Dermis blood vessel endothelial cell (primary cell): ENCODE measurements around the gene MIER2. TPM values are rescaled to one million over a fixed set of nuclear protein-coding genes. Genes with fewer than 3 reads are reported as not detected.

ENCODE experiments used
- DNase-seq: peaks from one replicate; pipeline ENCODE4 v3.0.0; 2010
- total RNA-seq: library from RNA; depleted of rRNA; stranded (reverse); fragments of >200 nt; gene quantifications from 2 replicates; pipeline ENCODE4 v1.2.3, GENCODE V29; 2014

MIER2 gene
- total RNA-seq, 1 donor from 2014 or later = 16.5 TPM

DNA sequence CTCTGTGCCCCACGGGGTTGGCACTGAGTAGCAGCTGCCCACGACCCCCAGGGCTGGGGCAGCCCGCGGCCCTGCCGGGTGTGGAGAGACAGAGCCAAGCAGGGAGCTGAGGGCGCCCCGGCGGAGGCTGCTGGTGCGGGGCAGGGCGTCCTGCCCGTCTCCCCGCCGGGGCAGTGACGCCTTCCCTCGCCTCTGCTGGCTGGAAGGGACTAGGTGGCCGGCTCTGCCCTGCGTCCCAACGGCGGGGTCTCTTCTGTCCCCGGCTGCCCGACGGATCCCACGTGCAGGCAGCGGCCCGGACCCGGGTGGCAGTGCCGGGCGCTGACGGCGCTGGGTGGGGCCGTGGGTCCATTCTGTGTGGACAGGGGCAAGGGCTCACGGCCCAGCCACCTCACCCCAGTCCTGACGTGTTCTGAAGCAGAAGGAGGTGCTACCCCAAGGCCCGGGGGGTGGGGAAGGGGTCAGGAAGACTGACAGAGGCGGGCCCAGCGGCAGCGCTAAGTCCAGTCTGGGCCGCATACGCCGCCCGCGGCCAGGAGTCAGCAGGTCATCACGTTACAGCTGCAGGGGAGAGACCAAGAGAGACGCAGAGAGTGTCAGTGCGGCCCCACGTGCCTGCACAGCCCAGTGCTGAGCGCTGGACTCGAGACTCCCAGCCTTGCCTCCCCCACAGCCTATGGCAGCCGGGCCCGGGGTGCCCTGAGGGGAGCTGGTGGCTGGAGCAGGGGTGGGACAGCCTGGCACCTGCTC, 38.3 kb downstream of the MIER2 start:
- DNase-seq = no peak

DNA sequence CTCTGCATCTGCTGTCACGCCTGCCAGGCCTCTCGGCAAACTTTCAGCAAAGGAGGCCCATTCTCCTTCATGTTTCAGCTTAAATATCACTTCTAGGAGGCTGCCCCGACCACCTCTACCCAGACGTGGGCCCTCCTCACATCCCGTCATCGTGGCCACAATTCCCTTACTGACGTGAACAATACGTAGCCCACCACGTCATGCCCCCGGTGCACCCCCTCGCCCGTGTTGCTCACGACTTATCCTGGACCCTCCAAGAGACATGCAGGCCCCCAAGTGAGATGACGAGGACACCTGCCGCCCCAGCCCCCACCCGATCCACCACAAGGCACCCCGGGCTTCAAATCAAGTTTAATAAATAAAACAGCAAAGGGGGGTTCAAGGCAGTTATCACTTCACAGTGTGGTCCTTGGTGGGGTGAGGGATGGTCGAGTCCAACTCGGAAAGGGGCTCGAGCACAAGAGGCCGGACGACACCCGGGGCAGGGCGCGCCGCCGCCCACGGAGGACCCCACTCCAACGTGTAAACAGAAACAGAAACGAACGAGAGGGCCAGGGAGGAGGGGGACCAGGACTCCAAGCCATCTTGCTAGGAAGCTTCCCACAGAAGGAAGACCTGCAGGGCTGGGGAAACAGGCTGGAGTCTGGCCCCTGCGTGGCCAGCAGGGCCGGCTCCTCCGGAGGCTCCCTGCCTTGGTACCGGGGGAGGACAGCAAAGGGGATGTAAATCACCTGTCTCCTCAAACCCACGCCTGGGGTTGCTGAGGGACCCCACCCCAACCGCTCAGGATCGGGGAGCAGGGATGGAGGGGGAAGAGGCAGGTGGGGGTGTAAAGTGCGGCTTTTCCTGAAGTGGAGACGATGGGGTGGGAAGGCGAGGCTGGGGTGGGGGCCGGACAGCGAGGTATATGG, 39.1 kb downstream of the MIER2 start:
- no peak for DNase-seq

DNA sequence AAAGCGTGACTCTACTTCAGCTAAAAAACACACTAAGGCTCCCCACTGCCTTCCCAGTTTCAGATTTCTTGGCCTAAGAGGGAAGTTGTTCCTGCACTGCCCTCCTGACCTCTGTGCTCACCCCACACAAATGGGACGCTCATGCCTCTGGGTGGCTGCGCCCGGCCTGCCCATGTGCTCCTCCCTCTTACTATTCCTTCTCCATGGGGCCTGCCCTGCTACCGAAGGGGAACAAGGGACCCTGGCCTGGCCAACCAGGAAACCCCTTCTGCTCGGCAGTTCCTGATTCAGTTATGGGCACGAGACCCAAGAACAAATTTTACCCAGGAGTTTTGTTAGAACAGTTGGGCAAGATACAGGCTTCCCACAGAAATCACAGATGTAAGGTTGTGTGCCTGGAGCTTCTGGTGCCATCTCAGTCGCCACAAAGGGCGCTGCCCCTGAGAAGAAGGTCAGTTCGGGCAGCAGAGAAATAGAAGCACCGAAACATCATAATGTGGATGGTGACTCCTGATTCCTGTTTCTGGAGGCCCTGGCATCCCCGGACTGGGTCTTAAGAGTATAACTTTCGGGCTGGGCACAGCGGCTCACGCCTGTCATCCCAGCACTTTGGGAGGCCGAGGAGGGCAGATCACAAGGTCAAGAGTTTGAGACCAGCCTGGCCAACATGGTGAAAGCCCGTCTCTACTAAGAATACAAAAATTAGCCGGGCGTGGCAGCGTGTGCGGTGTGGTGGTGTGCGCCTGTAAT, 47.9 kb downstream of the MIER2 start:
- DNase-seq = no peak

DNA sequence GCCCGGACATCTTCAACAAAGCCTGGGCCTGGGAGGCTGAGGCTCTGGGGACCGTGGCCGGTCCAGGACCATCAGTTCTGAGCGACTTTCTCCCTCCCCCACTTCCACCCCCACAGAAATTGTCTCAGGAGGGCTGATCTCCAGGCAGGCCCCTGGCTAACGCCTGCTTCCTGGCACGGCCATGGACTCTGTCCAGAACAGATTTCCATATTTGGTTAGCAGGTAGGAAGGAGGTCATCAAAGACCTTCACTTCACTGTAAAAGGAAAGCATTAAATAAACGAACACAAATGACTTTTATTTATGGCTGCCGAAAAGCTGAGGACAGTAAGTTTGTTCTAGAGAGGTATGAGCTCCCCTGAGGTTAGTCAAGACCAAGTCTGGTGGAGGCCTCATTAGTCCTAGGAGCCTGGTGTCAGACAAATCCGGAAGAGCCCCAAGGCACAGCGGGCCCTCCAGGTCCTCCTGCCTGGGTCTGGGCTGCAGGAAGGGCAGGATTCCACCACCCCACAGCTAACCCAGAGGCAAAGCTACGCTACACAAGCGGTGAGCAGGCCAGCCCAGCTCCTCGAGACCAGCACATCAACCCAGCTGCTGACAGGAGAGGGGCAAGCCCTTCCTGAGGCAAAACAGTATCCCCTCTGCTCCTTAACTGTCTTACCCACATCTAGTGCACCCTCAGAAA, 48.8 kb downstream of the MIER2 start:
- peak; percentile 23 for DNase-seq

DNA sequence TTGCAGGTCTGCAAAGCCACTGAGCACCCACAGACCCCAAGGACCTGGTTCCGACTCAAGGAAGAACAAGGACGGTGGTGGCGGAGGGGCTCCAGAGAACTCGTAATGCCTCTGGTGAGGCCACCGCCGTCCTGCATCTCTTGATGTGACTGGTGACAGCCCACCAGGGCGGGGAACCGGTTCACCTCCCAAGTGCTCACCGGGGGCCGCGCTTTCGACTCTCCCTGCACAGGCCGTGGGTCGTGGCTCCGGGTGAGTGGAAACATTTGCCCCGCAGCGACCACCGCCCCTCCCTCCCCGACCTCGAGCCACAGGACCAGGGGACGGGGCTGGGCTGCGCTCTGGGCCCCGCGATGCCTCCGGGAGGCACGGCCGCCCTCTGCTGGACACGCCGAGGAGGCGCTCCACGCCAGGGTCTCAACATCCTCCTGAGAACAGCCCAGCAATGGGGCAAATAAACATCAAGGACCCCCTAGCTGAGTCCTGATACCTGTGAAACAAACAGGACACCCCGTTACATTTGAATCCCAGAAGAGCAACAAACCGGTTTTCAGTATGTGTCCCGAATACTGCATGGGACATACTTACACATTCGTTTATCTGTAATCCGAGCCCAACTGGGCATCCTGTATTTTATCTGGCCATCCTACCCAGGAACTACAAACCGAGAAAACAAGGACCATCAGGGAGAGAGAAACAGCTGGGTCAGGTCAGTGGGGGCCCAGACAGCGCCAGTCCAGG, 49.5 kb downstream of the MIER2 start:
- DNase-seq = peak; percentile 61

DNA sequence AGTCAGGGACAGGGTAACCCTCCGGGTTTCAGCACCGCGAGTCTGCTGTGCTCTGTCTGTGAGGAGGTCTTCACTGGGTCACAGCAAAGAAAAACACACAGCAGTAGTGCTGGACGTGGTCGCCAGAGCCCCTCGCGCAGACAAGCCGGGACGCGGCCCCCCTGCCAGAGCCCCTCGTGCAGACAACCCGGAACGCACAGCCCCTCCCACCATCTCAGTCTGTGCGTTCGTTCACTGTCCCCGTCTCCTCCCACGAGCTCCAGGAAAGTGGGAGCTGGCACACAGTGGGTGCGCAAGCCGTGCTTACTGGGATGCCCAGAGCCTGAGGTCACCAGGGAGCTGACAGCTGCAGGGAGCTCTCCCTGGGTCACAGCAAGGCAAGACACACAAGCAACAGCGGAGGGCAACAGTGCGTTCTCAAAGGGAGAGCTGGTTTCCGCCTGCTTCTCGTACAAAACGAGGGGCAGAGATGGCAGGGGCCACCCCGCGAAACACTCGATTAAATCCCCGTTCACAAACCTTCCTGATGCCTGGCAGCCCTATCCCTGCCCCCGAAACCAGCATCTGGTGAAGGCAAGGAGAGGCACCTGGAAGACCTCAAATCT, 50.2 kb downstream of the MIER2 start:
- DNase-seq = no peak

DNA sequence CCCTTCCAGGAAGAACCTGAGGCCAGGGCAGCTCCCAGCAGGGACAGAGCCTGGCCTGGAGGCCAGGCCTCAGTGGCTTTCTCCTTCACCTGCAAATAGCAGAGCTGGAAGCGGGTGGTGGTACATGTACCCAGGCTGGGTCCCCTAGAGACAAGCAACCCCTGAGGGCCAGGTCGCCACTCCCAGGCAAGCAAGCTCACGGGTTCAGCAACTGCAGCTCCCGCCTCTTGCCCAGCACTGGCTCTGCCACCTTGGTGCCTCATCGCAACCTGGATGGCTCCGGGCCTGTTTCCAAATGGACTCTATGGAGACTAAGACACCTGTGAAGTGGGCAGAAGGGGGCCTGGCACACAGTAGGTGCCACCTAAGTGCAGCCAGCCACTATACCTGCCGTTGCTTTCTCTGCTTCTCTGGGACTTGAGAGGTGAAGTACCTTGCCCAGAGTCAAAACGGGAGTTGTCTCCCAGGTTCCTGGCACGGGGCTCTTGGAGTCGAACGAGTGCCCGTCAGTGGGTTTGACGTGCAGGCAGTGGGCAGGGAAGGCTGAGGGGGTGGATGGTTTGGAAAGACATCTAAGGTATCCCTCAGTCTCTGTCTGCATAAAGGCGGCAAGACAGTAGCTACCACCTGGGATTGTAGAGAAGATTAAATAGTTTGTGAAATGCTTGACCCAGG, 51.0 kb downstream of the MIER2 start:
- no peak for DNase-seq

DNA sequence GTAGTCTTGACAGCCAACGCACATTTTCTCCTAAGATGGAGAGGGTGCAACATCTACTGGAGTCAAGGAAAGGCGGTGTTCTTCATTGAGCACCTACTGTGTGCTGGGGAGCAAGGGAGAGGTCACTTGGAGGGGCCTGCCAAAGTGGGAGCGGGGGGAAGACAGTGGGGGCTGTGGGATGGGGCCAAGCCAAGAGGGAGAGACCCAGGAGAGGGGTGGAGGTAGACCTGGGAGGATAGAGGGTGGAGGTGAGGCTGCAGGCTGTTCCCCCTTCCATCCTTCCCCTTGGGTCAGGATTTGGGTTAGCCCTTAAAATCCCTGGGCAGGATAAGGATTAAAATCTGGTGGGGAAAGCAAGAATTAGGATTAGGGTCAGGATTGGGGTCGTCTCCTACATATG, 51.6 kb downstream of the MIER2 start:
- no peak for DNase-seq

DNA sequence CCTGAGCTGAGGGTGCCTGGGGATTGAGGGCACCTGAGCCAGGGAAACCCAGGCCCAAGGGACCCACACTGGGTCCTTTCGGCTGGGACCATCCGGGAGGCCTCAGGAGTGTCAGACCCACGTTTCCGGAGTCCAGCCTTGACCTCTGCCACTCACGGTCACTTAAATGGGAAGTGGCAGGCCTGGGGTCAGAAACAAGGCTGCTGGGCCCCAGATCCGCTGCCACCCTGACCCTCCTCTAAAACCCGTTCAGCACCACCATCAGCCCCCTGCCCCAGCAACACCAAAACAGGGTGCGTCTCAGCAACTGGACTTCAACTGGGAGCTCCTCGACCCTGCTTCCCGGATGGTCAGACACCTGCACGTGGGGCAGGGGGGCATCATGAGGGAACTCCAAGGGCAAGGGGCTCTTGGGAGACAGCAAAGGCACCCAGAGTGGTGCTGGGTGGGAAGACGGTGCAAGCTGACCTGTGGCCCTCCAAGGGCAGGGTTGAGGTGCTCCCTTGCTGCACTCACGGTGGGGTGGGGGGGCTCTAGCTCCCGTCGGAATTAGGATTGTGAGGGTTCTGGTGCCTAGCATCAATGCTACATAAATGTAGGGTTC, 52.2 kb downstream of the MIER2 start:
- DNase-seq = no peak

DNA sequence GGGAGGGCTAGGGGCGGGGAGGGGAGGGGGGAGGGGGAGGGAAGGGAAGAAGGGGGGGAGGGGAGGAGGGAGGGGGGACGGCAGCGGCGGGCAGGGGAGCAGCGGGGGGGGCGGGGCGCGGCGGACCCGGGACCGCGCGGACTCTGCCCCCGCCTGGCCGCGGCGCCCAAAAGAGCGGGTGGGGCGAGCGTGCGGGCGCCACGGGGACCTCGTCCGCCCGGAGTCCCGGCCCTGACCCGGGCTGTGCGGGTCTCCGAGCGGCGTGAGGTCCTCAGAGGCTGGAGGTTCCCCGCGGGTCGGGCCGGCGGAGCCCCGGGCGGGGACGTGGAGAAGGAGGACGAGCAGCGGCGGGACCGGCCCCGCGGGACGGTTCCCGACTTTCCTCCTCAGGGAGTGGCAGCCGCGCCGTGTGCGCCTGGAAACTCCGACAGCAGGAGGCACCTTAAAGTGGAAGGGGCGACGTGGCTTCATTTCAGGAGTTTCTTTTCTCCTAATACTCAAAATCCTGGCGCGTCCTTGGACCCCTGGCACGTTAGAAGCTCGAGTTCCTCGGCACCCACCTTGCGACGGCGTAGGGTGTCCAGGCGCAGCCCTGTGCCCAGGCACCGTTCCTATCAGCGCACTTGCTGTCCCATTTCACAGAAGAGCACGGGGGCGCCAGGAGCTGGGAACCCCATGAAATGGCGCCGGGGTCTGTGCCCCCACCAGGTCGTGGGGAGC, 52.9 kb downstream of the MIER2 start:
- DNase-seq = no peak

DNA sequence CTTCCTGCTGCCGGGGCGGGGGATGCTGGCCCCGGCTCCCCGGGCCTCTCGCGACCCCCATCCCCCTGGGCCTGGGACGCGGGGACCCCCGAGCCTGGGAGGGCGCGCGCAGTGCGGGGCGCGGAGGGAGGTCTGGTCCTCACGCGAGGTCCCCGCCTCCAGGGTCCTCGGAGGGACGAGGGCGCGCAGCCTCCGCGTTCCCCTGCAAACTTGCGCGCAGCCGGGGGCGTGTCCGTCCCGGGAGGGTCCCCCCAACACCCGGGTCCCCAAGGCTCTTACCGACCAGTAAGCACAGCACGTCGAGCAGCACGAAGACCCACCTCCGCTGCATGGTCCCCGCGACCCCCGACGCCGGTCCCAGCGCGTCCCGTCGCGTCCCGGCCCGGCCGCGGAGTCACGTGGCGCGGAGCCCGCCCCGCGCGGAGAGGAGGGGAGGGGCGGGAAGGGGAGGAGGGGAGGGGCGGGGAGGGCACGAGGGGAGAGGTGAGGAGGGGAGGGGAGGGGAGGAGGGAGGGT, 53.5 kb downstream of the MIER2 start, which contains the start of gene PLPP2:
PLPP2 (minus strand) TSS at position 398 of the 516 bp plus-strand sequence; CDS start at position 331, 67 bp downstream.
- DNase-seq = no peak

DNA sequence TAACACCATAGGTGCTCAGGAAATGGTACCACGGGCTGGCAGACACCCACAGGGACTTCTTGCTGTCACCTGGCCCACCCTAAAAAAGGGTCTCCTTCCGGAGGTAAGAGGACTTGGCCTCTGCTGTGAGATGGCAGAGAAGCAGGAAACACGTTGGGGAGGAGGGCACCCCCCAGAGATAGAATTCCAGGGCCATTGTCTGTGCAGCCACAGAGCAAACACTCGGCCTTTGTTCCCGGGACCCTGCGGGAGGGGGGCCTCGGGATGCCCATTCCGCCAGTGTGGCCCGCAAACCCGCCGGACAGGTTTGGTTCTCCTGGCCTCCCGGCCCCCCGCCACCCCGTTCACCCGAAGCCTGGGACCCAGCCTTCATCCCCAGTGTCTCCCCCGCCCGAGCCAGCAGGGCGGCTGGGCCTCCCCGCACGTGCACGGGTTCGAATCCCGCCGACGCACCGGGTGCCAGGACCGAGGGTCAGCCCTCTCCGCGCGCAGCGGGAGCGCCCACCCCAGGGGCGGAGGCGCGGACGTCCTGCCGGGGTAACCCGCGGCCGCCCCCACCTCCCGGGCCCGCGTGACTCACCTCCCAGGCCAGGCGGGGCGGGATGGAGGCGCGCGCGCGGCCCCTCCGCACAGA, 54.1 kb downstream of the MIER2 start:
- peak; percentile 37 for DNase-seq

DNA sequence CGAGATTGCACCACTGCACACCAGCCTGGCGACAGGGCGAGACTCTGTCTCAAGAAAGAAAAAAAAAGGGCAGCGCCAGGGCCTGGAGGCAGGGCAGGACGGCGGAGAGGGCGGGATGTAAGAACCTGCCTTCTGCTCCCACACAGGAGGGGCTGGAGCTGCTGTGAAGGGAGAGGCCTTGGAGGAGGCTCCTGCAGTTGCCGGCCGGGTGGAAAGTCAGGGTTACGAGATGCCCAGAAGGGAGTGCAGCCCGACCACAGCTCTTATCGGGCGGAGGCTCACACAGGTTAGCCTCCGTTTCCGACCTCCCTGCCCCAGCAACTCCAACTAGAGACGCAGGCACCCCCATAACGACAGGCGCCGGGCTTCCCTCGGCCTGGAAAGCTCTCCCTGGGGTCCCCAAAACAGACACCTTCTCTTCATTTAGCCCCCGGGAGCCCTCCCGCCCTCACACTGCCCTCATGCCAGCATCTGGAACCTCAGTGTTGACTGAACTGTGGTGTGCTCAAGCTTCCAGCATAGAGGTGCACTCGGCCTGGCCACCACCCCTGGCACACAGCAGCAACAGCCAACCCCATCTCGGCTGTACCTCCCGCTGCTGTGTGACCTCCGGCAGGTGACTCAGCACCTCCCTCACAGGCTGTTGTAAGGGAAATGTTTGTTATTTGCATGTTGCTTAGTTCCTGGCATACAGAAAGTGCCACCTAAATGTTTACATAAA, 54.8 kb downstream of the MIER2 start:
- DNase-seq = peak; percentile 69

DNA sequence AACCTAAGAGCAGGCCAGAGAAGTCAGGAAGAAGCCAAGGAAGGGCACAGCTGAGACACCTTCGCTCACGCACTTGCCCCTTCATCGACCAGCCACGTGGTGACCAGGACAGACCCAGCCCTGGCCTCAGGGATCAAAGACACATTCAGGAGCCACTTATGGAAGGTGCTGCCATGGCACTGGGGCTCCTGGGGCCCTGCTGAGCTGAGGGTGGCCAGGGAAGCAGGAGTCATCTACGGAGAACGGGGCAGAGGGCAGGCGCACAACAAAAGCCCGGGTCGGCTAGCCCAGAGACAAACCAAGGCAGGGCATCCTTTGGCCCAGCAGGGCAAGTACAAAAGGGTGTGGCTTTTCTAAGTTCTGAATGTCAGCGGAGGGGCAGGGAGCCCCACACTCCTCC, 55.7 kb downstream of the MIER2 start:
- no peak for DNase-seq

DNA sequence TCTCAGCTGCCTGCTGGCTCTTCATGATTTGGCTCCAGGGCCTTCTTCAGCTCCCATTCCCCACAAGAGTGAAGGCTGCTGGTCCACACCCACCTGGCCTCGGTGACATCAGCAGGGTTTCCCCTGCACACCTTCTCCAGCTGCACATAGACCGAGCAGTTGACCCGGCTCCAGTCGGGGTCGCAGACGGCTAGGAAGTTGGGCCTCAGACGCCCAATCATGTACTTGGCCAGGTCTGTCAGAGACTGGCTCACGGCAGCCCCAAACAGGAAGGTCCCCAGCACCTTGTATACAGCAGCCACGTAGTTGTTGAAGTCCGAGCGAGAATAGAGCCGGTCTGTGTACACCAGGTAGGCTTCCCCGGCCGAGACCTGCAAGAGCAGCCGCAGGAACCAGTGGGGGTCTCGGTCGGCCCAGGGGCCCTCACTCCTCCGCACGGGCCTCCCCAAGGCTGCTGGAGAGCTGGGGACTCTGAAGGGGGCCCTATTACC, 57.2 kb downstream of the MIER2 start:
- DNase-seq = no peak

DNA sequence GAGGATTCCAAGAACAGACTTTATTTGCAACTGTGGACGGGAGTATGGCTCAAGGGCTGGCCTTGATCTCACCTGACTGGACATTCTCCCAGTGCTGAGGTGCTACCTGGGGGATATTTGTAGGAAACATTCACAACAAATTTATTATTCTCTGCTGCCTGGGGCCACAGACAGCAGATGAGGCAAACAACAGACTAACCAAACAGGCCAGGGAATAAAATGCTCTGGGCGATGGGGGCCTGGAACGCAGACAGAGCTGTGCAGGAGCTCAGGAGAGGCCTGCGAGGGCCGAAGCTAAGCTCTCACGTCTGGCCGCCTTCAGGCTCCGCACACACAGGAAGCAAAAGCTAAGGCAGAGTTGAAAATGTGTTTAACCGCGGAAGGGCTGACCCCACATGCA, 61.2 kb downstream of the MIER2 start:
- no peak for DNase-seq

DNA sequence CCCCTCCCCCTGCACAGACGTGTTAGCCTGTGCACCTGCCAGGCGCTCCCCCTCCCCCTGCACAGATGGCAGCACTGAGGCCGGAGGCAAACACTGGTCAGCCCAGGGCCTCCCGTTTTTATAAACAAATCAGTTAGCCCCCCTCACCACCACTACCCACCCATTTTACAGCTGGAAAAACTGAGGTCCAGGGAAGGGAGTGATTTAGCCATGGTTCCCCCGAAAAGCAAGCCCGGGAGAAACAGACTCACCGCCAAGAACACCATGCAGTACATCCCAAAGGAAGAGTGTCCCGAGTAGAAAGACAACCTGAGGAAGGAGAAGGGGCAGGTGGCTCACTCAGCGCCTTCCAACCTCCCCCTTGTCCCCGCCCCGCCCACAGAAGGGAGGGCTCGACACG, 62.1 kb downstream of the MIER2 start:
- DNase-seq = no peak

DNA sequence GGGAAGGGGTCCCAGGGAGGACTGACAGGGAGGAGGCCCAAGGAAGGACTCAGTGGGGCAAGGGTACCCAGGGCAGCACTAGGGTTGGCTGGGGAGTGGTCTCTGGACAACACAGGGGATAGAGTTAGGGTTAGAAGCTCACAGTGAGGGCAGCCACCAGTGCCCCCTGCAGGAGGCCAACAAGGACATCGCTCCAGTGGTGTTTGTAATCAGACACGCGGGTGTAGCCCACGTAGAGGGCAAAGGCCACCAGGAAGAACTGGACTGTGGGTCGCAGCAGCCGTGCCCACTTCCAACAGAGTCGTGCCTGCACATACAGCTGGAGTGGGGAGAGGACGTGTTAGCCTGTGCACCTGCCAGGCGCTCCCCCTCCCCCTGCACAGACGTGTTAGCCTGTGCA, 62.6 kb downstream of the MIER2 start:
- DNase-seq = no peak
